ENCODE data around the gene TOB1. TPM values are rescaled to one million over a fixed set of nuclear protein-coding genes. Genes with fewer than 3 reads are reported as not detected.

Gene TOB1
- polyA plus RNA-seq, 1 donor (not counting 4 experiments of a cell fraction or from before 2014, with no cell fraction given): 64.4 TPM

DNA sequence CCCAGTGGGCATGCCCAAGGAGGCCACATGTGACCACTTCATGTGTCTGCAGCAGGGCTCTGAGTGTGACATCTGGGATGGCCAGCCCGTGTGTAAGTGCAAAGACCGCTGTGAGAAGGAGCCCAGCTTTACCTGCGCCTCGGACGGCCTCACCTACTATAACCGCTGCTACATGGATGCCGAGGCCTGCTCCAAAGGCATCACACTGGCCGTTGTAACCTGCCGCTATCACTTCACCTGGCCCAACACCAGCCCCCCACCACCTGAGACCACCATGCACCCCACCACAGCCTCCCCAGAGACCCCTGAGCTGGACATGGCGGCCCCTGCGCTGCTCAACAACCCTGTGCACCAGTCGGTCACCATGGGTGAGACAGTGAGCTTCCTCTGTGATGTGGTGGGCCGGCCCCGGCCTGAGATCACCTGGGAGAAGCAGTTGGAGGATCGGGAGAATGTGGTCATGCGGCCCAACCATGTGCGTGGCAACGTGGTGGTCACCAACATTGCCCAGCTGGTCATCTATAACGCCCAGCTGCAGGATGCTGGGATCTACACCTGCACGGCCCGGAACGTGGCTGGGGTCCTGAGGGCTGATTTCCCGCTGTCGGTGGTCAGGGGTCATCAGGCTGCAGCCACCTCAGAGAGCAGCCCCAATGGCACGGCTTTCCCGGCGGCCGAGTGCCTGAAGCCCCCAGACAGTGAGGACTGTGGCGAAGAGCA lies 26.4 kb downstream of the TOB1 start:
- Histone ChIP-seq H3K4me3 (ENCODE audit: control insufficient read depth in 2 of 3, extremely low read depth in 1 of 3, insufficient read depth in 2 of 3, low read depth in 1 of 3, low read length in 3 of 3) (no peak overlapping the region), H3K27me3 (ENCODE audit: control insufficient read depth, extremely low read depth, insufficient read depth, low read length) (peaks cover 8% of the 10 kb centered on the region), H3K9me1 (ENCODE audit: control insufficient read depth, extremely low read depth, insufficient read depth, low read length) (no peaks in the 10 kb centered on the region), H2AFZ (ENCODE audit: control insufficient read depth, low read length) (no peak overlapping the region), H3K9ac (ENCODE audit: control insufficient read depth, extremely low read depth, insufficient read depth, low read length) (no peak overlapping the region), H3K9me3 (ENCODE audit: control insufficient read depth, low read depth, low read length) (no peaks in the 10 kb centered on the region), H4K20me1 (ENCODE audit: control insufficient read depth, extremely low read depth, insufficient read depth, low read length) (no peaks in the 10 kb centered on the region), H3K79me2 (ENCODE audit: control insufficient read depth, insufficient read depth, low read length) (no peaks in the 10 kb centered on the region), H3K4me1 (ENCODE audit: control insufficient read depth, extremely low read depth, insufficient read depth, low read length) (peaks cover 17% of the 10 kb centered on the region), H3K4me2 (ENCODE audit: control insufficient read depth, extremely low read depth, insufficient read depth, low read depth, low read length) (no peak overlapping the region), H3K36me3 (ENCODE audit: control insufficient read depth in 2 of 2, extremely low read depth in 1 of 2, insufficient read depth in 2 of 2, low read length in 2 of 2) (no peaks in the 10 kb centered on the region), H3K27ac (ENCODE audit: control insufficient read depth, insufficient read depth, low read length) (no peak overlapping the region)
- DNase-seq (ENCODE audit: low read depth, low spot score) (no peak), FAIRE-seq (no peak)
- dilution Hi-C loops (cut with MboI; ENCODE audit: extremely low pct_ligation_motif_present, low sequenced_read_pairs): no loop called here
- TF ChIP-seq EZH2 (IDR thresholded peaks at IDR 0.05; ENCODE audit: low read length): no peak
- TF ChIP-seq, protein P1, sequence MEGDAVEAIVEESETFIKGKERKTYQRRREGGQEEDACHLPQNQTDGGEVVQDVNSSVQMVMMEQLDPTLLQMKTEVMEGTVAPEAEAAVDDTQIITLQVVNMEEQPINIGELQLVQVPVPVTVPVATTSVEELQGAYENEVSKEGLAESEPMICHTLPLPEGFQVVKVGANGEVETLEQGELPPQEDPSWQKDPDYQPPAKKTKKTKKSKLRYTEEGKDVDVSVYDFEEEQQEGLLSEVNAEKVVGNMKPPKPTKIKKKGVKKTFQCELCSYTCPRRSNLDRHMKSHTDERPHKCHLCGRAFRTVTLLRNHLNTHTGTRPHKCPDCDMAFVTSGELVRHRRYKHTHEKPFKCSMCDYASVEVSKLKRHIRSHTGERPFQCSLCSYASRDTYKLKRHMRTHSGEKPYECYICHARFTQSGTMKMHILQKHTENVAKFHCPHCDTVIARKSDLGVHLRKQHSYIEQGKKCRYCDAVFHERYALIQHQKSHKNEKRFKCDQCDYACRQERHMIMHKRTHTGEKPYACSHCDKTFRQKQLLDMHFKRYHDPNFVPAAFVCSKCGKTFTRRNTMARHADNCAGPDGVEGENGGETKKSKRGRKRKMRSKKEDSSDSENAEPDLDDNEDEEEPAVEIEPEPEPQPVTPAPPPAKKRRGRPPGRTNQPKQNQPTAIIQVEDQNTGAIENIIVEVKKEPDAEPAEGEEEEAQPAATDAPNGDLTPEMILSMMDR (optimal IDR thresholded peaks at IDR 0.05 in 1 of 3, IDR thresholded peaks at IDR 0.05 in 1 of 3, conservative IDR thresholded peaks at IDR 0.05 in 1 of 3; ENCODE audit: extremely low read depth in 1 of 3, insufficient read depth in 2 of 3, low read length in 3 of 3): no peak

DNA sequence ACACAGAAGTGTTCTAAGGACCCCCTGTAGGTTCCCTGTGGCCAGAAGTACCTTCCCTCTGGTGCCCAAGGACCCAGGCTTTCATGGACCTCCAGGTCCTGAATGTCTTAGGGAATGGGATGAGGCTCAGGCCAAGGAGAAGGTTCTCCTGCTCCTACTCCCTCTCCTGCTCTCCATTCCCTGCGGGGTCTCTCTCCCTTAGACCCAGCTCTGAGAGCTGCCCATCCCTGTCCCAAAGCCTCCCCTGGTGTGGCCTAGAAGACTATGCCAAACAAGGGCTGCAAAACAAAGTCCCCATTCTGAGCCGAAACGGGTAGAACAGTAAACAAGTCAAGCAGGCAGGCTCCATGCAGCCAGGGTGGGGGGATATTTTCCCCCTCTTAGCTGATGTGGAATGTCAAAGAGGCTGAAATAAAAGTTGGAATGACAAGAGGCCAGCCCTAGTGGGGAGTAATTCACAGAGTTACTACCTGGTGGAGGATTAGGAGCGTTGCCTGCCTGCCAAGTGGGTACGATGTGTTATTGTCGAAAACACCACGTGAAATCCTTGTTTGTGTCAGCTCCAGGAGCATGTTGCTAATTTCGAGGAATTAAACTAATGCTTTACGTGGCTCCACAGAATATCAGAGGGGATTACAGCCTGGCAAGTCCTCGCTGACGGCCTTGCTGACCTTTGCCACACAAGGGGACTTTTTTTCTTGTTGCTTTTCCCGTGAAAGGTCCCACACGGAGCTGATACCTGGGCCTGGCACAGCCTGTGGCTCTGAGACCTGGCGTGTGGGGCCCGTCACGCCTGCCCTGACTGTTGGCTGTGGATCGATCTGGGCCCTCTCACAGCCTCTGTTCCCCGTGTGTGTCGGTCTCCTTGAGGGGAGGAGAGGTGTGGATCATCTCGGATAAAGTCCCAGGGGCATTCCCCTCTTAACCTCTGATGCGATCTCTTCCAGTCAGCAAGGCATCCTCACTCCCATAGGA lies 27.9 kb downstream of the TOB1 start:
- no peaks in the 10 kb centered on the region for H4K20me1 ChIP-seq (ENCODE audit: control insufficient read depth, extremely low read depth, insufficient read depth, low read length)
- no peaks in the 10 kb centered on the region for H3K79me2 ChIP-seq (ENCODE audit: control insufficient read depth, insufficient read depth, low read length)
- TF ChIP-seq, protein P1 (optimal IDR thresholded peaks at IDR 0.05 in 1 of 3, IDR thresholded peaks at IDR 0.05 in 1 of 3, conservative IDR thresholded peaks at IDR 0.05 in 1 of 3; ENCODE audit: extremely low read depth in 1 of 3, insufficient read depth in 2 of 3, low read length in 3 of 3): no peak
- no peak for TF ChIP-seq EZH2 (IDR thresholded peaks at IDR 0.05; ENCODE audit: low read length)
- H3K9me3 ChIP-seq (ENCODE audit: control insufficient read depth, low read depth, low read length): no peaks in the 10 kb centered on the region
- H3K4me2 ChIP-seq (ENCODE audit: control insufficient read depth, extremely low read depth, insufficient read depth, low read depth, low read length): no peak overlapping the region
- DNase-seq (ENCODE audit: low read depth, low spot score) (no peak), FAIRE-seq (peak; percentile 23)
- no peaks in the 10 kb centered on the region for H3K36me3 ChIP-seq (ENCODE audit: control insufficient read depth in 2 of 2, extremely low read depth in 1 of 2, insufficient read depth in 2 of 2, low read length in 2 of 2)
- H3K27ac ChIP-seq (ENCODE audit: control insufficient read depth, insufficient read depth, low read length): no peak overlapping the region
- H3K4me1 ChIP-seq (ENCODE audit: control insufficient read depth, extremely low read depth, insufficient read depth, low read length): peaks cover 7% of the 10 kb centered on the region
- peaks cover 13% of the 10 kb centered on the region for H3K27me3 ChIP-seq (ENCODE audit: control insufficient read depth, extremely low read depth, insufficient read depth, low read length)
- no peak overlapping the region for H2AFZ ChIP-seq (ENCODE audit: control insufficient read depth, low read length)
- no peaks in the 10 kb centered on the region for H3K9me1 ChIP-seq (ENCODE audit: control insufficient read depth, extremely low read depth, insufficient read depth, low read length)
- dilution Hi-C loops (cut with MboI; ENCODE audit: extremely low pct_ligation_motif_present, low sequenced_read_pairs): no loop called here
- H3K4me3 ChIP-seq (ENCODE audit: control insufficient read depth in 2 of 3, extremely low read depth in 1 of 3, insufficient read depth in 2 of 3, low read depth in 1 of 3, low read length in 3 of 3): no peak overlapping the region
- no peak overlapping the region for H3K9ac ChIP-seq (ENCODE audit: control insufficient read depth, extremely low read depth, insufficient read depth, low read length)
